HG02798 (cell line): ENCODE results near the gene EPDR1.
"Not testable (repeated sequence)": the region's sequence is repeated elsewhere in the genome, so short reads cannot be mapped to it uniquely, and the experiment has no call there.

Source experiments
- ATAC-seq: cut with Tn5 transposase; IDR thresholded peaks from one replicate; pipeline ENCODE4 v1.9.1; 2021; ENCODE audit warnings: mild to moderate bottlenecking; ENCODE audit not compliant: unreplicated experiment, poor library complexity

EPDR1 gene

DNA sequence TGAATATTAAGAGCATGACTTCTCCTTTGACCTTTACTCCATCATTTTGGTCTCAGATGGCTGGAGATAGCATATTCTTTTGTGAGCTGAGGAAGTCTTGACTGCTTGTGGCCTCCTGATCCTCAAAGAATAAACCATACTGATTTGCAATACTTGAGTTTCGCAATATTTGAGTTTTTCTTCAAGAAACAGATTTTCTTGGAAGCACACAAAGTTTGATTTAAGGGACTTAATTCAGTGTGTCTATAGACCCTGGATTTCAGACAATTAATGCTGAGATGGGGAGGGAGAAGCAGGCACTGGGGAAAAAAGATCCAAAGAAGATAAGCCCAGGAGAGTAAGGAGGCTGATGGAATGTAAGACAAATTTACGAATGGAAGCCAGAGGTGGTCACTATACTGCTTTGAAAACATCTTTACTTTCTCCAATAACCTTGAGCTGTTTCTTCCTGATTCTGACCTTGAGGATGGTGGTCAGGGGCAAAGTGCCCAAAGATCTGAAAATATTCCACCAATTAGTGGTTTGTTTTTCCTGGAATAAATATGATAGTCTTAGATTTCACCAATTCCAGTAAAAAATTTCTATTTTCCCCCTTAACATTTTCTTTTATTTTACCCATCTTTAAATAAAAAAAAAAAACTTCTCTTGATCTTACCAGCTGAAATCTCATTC is 7.5 kb downstream of the EPDR1 start:
- ATAC-seq = no peak

DNA sequence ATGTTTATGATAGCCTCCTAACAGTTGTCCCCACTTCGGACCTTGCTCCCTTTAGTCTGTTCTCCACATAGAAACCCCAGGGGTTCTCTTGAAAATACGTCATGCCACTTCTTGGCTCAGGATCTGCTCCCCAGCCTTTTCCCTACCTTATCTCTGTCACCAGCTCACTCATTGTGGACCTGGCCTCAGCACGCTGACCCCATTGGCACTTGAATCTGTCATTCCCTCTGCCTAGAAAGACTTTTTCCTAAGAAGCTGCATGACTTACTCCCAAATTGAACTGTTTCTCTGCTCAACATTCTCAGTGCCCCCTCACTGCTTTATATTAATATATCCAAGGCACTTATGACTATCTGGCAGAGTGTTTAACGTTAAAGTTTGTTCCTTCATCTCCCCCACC is 8.4 kb downstream of the EPDR1 start:
- no peak for ATAC-seq

DNA sequence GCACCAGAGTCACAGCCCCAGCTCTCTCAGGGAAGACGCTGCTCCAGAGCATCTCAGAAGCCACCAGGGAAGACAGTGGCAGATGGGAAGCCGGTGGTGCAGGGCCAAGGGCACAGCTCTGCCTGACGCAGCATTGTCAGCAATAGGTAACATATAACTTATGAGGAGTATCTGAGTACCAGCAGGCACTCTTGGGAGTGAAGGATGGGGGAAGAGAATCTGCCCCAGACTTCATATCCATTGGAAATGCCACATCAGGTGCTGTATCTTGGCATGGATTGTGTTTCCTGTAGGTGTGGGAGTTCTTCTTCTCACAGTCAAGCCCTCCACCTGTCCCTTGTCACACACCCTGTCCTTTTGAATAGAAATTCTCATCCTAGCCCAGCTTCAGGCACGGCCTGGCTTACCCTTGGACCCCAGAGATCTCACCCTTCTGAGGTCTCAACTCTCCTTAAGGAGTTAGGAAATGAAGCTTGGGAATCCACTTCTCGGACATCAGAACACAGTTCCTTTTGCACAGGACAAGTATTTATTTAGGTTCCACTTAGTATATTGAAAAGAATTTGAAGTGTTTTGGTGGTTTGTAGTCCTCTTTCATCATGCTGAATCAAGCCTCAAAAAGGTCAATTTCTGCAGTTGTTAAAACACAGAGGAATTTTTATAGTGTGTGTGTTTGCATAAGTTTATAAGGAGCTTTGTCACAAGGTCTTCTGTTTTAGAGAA is 9.9 kb downstream of the EPDR1 start:
- ATAC-seq = no peak

DNA sequence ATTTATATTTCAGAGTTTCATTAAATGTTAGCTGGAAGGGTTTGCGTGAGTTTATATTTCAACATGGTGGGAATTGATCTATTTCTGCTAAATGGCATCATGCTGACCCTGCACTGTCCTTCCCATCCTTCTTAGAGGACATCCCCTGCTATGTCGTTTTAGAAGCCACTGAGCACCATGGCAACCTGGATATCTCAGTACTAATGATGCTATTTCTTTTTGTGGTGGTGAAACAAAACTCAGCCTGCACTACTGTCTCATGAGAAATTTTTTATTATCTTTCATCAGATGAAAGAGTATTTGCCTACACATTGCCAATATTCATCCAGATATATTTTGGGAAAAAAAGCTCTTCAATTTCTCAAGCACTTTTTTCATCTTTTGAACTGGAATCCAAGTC is 12.1 kb downstream of the EPDR1 start:
- no peak for ATAC-seq

DNA sequence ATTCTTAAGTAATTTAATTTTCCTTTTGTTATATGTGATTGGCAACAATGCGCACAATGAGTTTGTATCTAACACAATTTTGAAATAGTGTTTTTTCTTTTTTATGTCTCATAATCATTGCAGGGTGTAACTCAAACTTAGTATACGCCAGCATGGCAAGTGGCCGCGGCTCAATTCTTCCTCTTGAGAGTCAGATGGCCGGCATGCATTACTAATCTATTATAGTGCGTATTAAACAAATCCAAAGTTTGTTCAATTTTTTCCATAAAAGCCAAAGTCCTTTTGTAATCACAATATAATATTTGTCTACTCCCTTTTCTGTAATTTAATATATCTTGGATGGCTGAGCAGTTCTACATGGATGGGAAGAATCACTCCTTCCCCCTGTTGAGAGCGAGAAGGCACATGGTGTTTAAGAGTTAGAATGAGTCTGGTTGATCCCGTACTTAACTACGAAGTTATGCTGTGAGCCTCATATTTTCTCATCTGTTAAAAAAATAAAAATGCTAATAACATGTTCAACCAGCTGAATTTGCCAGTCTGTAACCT is 12.7 kb downstream of the EPDR1 start:
- no peak for ATAC-seq

DNA sequence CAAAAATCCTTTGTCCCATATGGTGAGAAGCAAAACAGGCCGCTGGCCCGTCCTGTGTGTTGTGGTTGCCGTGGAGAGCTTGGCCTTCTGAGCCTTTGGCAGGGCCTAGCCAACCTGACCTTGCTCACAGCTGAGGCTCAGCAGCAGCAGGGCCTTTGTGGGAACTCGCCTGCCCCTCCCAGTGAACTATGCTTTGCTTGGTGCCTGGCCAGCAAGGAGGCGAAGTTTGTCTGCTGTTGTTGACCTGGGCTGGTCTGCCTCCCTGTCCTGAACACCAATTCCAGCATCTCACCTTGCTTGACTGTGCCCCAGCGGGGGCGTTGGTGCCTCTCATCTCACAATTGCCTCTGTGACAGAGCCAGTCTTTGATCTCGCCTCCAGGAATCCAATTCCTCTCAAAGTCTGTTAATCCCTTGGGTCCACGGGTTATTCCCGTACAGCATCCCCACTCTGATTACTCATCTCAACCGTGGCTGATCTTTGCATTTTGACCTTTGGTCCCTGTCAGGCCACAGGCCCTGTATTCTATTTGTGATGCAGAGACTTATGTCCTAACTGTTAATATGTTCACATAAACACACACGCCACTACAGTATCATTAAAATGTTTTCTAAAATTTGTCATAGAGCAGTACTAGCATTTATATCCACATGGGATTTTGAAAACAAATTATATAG is 22.6 kb downstream of the EPDR1 start:
- ATAC-seq = peak; percentile 57

DNA sequence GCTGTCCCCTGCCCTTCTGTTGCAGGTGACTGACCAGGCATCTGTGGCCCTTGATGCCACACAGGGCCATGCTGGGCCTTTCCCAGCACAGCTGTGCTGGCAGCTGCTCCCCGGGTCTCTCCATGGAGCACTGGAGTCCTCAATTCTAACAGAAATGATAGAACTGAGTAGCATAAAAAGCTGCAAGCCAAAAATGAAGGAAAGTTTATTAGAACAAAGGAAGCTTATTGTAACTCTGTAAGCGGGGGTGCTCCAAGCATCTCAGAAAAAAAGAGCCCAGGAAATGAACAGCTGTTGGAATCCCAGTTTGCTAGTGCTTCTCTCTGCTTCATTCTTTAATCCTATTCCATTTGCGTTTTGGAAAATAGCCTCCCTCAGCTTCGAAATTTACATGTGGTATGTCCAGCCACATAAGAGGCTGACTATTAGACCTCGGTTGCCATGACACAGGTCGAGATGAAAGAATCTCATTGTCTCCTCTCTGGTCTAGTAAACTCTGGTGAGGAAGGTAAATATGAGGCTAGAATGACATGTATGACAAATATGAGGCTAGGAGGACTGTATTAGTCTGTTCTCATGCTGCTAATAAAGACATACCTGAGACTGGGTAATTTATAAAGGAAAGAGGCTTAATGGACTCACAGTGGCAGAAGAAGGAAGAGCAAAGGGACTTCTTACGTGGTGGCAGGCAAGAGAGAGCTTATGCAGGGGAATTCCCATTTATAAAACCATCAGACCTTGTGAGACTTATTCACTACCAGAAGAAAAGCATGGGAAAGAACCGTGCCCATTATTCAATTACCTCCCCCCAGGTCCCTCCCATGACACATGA is 23.7 kb downstream of the EPDR1 start:
- peak; percentile 37 for ATAC-seq

DNA sequence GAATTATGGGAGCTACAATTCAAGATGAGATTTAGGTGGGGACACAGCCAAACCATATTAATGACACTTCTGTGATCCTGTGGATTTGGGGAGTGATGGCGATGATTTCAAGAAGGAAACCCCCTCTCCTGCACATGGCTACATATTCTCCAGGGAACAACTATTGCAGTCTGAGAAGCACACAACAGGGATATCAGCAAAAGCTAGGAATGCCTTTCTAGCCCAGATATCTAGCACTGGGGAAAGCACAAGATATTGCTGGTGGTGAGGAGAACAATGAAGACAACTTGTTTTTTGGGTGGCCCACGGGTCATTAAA is 24.3 kb downstream of the EPDR1 start:
- ATAC-seq = no peak

DNA sequence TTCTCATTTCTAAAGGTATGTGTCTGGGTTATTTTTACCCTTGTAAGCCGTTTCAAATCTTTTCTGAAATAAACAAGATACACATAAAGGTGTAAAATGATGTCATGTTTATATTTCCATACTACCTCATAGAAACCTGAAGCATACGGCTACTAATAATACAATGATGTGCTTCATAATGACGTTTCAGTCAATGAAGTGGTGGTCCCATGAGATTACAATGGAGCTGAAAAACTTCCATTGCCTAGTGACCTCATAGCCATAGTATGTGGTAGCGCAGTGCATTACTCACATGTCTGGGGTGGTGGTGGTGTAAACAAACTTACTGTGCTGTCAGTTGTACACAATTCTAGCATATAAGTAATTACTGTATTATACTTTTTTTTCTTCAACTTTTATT is 24.9 kb downstream of the EPDR1 start:
- ATAC-seq = no peak

DNA sequence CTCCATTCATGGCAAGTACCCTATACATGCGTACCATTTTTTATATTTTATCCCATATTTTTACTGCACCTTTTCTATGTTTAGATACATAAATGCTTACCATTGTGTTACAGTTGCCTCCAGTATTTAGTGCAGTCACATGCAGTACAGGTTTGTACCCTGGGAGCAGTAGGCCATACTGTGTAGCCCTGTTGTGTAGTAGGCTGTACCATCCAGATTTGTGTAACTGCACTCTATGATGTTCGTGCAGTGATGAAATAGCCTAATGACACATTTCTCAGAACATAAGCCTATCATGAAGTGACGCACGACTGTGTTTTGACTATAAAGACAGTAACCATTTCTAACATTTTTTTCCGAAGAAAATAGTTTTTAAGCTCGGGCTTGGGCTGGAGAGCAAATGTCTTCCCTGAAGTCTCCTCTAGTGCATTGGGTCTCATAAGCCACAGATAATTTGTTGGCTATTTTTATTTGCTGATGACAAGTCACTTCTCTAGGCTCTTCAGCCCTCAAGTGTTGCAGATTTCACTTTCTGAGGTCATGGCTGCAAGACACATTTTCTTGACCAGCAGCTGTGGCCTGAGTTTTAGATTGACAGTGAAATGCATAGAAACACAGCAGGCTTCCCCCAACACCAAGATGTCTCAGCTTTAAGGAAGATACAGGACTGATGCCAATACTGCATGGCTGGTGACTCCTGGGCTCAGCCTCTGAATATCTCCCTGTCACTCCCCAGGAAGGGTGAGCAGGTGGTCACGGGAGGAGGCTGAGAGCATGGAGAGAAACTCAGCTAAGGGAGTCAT is 26.9 kb downstream of the EPDR1 start:
- no peak for ATAC-seq

DNA sequence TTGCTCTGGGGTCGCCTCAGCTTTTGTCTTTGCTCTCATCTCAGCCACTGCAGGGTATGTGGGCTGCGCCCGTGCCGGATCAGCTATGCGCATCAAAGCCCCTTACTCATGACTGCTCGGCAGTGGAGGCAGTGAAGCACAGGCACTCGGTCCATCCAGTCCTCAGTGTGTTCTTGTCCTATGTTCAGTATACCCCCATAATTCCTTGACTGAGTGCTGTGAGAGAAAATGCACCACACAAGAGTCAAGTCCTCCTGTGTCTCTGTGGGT is 27.4 kb downstream of the EPDR1 start:
- no peak for ATAC-seq

DNA sequence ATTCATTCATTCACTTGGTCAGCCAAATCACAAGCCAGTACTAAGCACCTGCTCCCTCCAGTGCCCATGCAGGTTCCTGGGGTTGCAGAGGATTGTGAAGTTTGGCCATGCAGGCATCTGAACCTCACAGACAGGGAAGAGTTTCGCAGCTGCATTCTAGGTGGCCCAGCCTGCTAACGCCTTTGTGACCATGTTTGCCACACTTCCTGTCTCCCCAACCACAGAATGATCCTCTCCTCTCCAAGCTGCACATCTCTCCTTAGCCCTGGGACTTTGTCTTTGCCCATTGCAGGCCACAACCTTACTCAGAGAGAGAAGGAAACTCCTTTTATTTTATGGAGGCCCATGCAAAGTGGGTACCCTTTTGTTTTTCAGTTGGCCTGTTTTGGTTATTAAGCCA is 31.8 kb downstream of the EPDR1 start:
- ATAC-seq = no peak

DNA sequence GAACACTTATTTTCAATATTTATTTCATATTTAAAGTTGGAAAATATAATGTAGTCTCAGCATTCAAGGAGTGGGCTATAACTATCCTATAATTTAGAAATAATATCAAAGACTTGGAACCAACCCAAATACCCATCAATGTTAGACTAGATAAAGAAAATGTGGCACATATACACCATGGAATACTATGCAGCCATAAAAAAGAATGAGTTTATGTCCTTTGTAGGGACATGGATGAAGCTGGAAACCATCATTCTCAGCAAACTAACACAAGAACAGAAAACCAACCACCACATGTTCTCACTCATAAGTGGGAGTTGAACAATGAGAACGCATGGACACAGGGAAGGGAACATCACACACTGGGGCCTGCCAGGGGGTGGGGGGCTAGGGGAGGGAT is 33.8 kb downstream of the EPDR1 start:
- not testable (repeated sequence) for ATAC-seq

DNA sequence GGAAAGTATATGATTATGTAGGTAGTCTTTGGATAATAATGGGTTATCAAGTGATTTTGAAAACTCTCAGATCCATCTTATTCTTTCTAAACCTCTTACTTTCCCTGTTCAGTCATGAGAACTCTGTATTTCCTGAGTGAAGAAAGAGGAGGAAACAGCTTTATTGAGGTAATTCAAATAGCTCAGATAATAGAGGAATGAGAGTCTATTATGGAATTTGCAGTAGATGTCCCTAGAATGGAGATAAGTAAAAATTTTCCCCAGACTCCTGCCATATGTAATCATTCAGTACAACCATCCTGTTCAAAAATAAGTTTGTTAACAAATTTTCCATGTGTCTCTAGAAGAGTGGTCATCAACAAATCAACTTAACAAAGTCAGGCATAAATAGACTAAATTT is 36.4 kb downstream of the EPDR1 start:
- ATAC-seq = no peak

DNA sequence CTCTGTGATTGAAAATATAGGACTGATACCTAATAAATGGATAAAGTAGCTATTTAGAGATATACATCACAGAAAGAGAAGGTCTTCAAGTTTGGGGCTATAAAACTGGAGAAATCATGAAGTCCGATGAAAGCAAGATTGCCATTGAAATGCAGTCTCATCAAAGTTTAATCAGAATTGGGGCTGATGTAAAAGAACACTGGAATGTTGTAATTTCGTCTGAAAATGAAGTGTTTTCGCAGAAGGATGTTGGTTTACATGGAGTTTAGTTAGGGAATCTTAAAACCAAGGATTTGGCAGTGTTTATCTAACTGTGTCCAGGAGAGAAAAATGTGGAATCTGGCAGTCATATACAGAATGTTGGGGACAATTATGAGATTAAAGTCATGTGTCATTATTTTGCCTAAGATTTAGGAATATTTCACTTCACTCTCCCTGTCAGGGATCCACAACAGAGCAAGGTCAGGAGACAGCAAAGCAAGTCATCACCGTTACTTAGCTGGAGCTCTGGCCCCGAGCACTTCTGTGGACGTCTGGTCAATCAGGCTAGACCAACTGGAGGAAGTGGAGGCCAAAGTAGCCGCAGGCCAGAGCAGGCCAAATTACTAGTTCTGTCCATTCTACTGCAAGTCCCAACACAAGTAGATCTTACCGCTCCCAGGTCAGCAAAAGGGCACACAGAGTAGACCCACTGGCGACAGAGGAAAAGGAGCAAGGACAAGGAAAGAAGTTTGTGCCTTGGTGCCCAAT is 37.0 kb downstream of the EPDR1 start:
- ATAC-seq = no peak

DNA sequence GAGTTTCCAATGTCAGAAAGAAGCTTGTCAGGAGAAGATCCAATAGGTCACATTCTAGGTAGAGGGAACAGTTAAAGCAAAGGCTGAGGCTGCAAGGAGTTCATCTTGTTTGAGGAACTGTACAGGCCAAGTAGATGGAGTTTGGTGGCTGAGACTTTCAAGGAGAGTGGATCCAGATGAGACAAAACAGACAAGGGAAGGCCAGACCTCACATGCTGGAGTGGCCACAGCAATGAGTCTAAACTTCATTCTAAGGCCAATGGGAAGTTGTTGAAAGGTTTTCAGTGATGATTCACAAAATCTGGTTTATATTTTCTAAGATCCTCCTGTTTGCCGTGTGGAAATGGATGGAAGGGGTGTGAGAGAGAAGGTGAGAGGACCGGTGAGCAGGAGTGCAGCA is 40.0 kb downstream of the EPDR1 start:
- ATAC-seq = no peak

DNA sequence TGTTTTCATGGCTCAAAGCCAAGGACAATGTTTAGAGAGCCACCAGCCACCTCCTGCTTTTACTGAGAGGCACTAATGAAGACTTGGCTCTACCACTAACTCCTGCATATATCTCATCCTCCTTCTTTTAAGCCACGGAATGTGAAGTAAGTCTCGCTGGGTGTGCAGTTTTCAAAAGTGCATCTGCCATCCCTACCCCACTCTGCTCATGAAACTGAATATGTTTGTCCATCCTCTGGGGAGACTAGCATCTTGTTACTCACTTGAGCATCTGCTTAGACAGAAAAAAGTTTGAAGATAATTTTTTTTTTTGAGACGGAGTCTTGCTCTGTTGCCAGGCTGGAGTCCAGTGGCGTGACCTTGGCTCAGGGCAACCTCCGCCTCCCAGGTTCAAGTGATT is 40.8 kb downstream of the EPDR1 start:
- ATAC-seq = no peak

DNA sequence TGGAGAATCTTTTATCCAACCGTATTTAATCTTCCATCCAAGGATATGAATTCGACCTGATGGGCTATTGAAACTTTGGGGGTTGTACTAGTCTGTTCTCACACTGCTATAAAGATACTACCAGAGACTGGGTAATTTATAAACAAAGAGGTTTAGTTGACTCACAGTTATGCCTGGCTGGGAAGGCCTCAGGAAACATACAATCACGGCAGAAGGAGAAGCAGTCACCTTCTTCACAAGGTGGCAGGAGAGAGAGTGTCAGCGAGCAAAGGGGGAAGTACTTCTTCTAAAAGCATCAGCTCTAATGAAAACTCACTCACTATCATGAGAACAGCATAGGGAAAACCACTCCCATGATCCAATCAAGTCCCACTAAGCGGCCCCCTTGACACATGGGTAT is 43.8 kb downstream of the EPDR1 start:
- ATAC-seq = no peak

DNA sequence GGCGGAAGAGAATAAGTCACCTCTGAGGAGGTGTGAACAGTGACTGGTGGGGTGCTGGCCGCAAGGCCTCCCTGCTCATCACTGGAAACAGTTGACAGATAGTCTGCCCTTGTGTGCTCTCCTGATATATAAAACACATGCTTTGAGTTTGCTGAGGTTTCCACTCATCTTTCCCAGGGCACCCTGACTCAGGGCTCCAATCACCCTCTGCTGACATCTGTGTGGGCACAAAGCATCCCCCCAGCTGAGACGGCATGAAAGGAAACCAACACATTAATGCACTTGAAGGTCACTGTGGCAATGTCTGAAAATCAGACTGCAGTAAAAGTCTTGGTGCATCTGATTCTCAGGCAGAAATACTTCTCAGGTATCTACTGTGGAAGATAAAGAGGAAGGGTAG is 49.8 kb downstream of the EPDR1 start:
- ATAC-seq = no peak
